Gastroesophageal sphincter (tissue), 4 donors: ENCODE data around the gene GTSF1L. TPM values are rescaled to one million over a fixed set of nuclear protein-coding genes. Genes with fewer than 3 reads are reported as not detected.

Experiments used
- ATAC-seq: fragments of 150-250 bp; one replicate; pipeline ENCODE4 v1.9.1; 2016; ENCODE audit warnings: mild to moderate bottlenecking, moderate library complexity
- H3K27ac ChIP-seq, 4 donors: fragments of 200-600 bp; sonication (generic) in 3 of 4; 1 replicate in 3 of 4; 2 replicates in 1 of 4; pipeline ENCODE4 v1.5.1; 2016 to 2019
- H3K27me3 ChIP-seq: fragments of 200-600 bp; sonication (generic); one replicate; pipeline ENCODE4 v1.5.1; 2019
- H3K36me3 ChIP-seq, 2 donors: fragments of 200-600 bp; sonication (generic); one replicate each; pipeline ENCODE4 v1.5.1; 2019; ENCODE audit warnings: control low read depth in 1 of 2
- H3K4me1 ChIP-seq, 3 donors: fragments of 200-600 bp; sonication (generic); 1 replicate in 2 of 3; 2 replicates in 1 of 3; pipeline ENCODE4 v1.5.1; 2016 to 2019; ENCODE audit warnings: control low read depth in 2 of 3
- H3K4me3 ChIP-seq, 2 donors: fragments of 200-600 bp; sonication (generic); one replicate each; pipeline ENCODE4 v1.5.1; 2019; ENCODE audit warnings: mild to moderate bottlenecking in 1 of 2, moderate library complexity in 1 of 2
- H3K9me3 ChIP-seq, 3 donors: fragments of 200-600 bp; sonication (generic); one replicate each; pipeline ENCODE4 v1.5.1; 2017 to 2019; ENCODE audit warnings: control low read depth in 2 of 3
- CTCF ChIP-seq, 4 experiments: fragments of 200-600 bp in 2 of 4; fragments of 450-650 bp in 2 of 4; sonication (generic) in 1 of 4; IDR thresholded peaks; one replicate each; pipeline ENCODE4 v1.5.1; 2017 to 2019; ENCODE audit warnings: antibody characterized with exemption in 4 of 4, mild to moderate bottlenecking in 2 of 4, moderate library complexity in 2 of 4
- EP300 ChIP-seq: sonication (generic); formaldehyde crosslinking; IDR thresholded peaks from one replicate; pipeline ENCODE4 v1.6.1; 2017; ENCODE audit warnings: antibody characterized with exemption, mild to moderate bottlenecking
- POLR2A ChIP-seq, 2 donors: fragments of 450-650 bp; IDR thresholded peaks; one replicate each; pipeline ENCODE4 v1.6.1; 2017; ENCODE audit warnings: antibody characterized with exemption in 2 of 2, mild to moderate bottlenecking in 2 of 2, moderate library complexity in 1 of 2
- POLR2AphosphoS5 ChIP-seq: sonication (generic); formaldehyde crosslinking; IDR thresholded peaks from one replicate; pipeline ENCODE4 v1.6.1; 2017; ENCODE audit warnings: antibody characterized with exemption
- WGBS, 2 donors: methylation state at CpG; one replicate each; pipeline ENCODE4 v1.1.5; 2018; ENCODE audit warnings: low coverage in 1 of 2; 5-methylcytosine and 5-hydroxymethylcytosine counted together
- total RNA-seq, 4 donors: library from RNA; depleted of rRNA; stranded (reverse); fragments of >200 nt; gene quantifications; one replicate each; pipeline ENCODE4 v1.1.0, GENCODE V29; 2016

Gene GTSF1L
- total RNA-seq, 4 donors from 2014 or later: not detected

- Histone ChIP-seq H3K36me3 (no peaks in the 10 kb centered on the region), H3K9me3 (no peaks in the 10 kb centered on the region), H3K27ac (no peak overlapping the region), H3K4me1 (no peaks in the 10 kb centered on the region), H3K27me3 (no peaks in the 10 kb centered on the region), H3K4me3 (no peak overlapping the region)
- no peak for TF ChIP-seq POLR2A (IDR thresholded peaks at IDR 0.05)
- ATAC-seq: no peak
- WGBS, 2 donors: 100% methylated on average over 2 to 3 of the region's 8 CpGs
Observed at GRCh38 chr20:43700627-43701026, 26.2 kb downstream of the GTSF1L start.

GRCh38 chr20:43699941-43700565 is 26.7 kb downstream of the GTSF1L start:
- ATAC-seq: no peak
- Histone ChIP-seq H3K36me3 (no peaks in the 10 kb centered on the region), H3K27me3 (no peaks in the 10 kb centered on the region), H3K4me1 (no peaks in the 10 kb centered on the region), H3K9me3 (no peaks in the 10 kb centered on the region), H3K27ac (no peak overlapping the region), H3K4me3 (no peak overlapping the region)
- 98% methylated on average over 4 of the region's 8 CpGs; no CpG with 5 or more reads in 1 of the 2 donors for WGBS, 2 donors
- TF ChIP-seq EP300 (no peak), POLR2AphosphoS5 (no peak), POLR2A (IDR thresholded peaks at IDR 0.05) (no peak), CTCF (IDR thresholded peaks at IDR 0.05) (no peak)

- 87% methylated on average over 4 of the region's 8 CpGs; no CpG with 5 or more reads in 1 of the 2 donors for WGBS, 2 donors
- Histone ChIP-seq H3K27ac (no peak overlapping the region), H3K4me1 (no peaks in the 10 kb centered on the region), H3K9me3 (no peaks in the 10 kb centered on the region), H3K4me3 (no peak overlapping the region), H3K36me3 (no peaks in the 10 kb centered on the region), H3K27me3 (no peaks in the 10 kb centered on the region)
- TF ChIP-seq EP300 (no peak), POLR2AphosphoS5 (no peak), POLR2A (IDR thresholded peaks at IDR 0.05) (no peak), CTCF (IDR thresholded peaks at IDR 0.05) (no peak)
- no peak for ATAC-seq
Observed at GRCh38 chr20:43695571-43695970, 31.2 kb downstream of the GTSF1L start.

GRCh38 chr20:43694763-43695162 is 32.0 kb downstream of the GTSF1L start:
- Histone ChIP-seq H3K4me3 (no peak overlapping the region), H3K27ac (no peak overlapping the region), H3K27me3 (no peaks in the 10 kb centered on the region), H3K36me3 (no peaks in the 10 kb centered on the region), H3K4me1 (no peaks in the 10 kb centered on the region), H3K9me3 (no peaks in the 10 kb centered on the region)
- no peak for ATAC-seq
- TF ChIP-seq CTCF (IDR thresholded peaks at IDR 0.05): no peak
- 93 to 96% methylated on average over 3 of the region's 3 CpGs for WGBS, 2 donors

- no peak overlapping the region for H3K27ac ChIP-seq
- H3K4me1 ChIP-seq: no peaks in the 10 kb centered on the region
- H3K4me3 ChIP-seq: no peak overlapping the region
- no peaks in the 10 kb centered on the region for H3K27me3 ChIP-seq
- H3K36me3 ChIP-seq: no peaks in the 10 kb centered on the region
- no peak for ATAC-seq
- 50 to 92% methylated on average over 1 to 2 of the region's 5 CpGs for WGBS, 2 donors
- H3K9me3 ChIP-seq: no peaks in the 10 kb centered on the region
- TF ChIP-seq CTCF (IDR thresholded peaks at IDR 0.05): peak in 1 of 4 experiments; percentile 39
- TF ChIP-seq EP300: no peak
Observed at GRCh38 chr20:43691928-43692524, 34.8 kb downstream of the GTSF1L start.
